ENCODE data around the gene C9orf43. TPM values are rescaled to one million over a fixed set of nuclear protein-coding genes. Genes with fewer than 3 reads are reported as not detected.
A peak's percentile ranks its signal among the peaks of the same experiment; 100 is the strongest.

C9orf43 gene
- total RNA-seq, 2 donors from 2014 or later: 1.1 to 1.3 TPM

GRCh38 chr9:113449376-113449775, 38.8 kb downstream of the C9orf43 start:
- Mint-ChIP-seq H3K27ac (no peak overlapping the region), H3K27me3 (ENCODE audit: low read depth) (no peaks in the 10 kb centered on the region), H3K4me1 (ENCODE audit: low read depth) (no peaks in the 10 kb centered on the region), H3K36me3 (ENCODE audit: insufficient read depth in 2 of 2) (no peaks in the 10 kb centered on the region), H3K4me3 (no peak overlapping the region), H3K9me3 (no peaks in the 10 kb centered on the region)
- no peak for DNase-seq
- no peak for ATAC-seq (replicated peaks in 1 of 2)

DNA sequence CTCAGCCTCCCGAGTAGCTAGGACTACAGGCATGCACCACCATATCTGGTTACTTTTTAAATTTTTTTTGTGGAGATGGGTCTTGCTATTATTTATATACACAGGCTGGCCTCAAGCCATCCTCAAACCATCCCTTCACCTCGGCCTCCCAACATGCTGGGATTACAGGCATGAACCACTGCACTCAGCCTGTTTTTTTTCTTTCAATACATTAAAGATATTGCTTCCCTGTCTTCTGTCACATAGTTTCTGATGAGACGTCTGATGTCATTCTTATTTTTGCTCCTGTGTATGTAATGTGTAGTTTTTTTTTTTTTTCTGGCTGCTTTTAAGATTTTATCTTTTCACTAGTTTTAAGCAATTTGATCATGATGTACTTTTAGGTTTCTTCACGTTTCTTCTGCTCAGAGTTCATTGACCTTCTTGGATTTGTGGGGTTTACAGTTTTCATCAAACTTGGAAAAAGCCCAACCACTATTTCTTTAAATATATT, 41.6 kb downstream of the C9orf43 start:
- no peak overlapping the region for H3K27ac Mint-ChIP-seq
- no peaks in the 10 kb centered on the region for H3K36me3 Mint-ChIP-seq (ENCODE audit: insufficient read depth in 2 of 2)
- no peaks in the 10 kb centered on the region for H3K27me3 Mint-ChIP-seq (ENCODE audit: low read depth)
- no peak for ATAC-seq (replicated peaks in 1 of 2)
- H3K4me3 Mint-ChIP-seq: no peak overlapping the region
- no peak for DNase-seq
- no peaks in the 10 kb centered on the region for H3K9me3 Mint-ChIP-seq
- no peaks in the 10 kb centered on the region for H3K4me1 Mint-ChIP-seq (ENCODE audit: low read depth)

DNA sequence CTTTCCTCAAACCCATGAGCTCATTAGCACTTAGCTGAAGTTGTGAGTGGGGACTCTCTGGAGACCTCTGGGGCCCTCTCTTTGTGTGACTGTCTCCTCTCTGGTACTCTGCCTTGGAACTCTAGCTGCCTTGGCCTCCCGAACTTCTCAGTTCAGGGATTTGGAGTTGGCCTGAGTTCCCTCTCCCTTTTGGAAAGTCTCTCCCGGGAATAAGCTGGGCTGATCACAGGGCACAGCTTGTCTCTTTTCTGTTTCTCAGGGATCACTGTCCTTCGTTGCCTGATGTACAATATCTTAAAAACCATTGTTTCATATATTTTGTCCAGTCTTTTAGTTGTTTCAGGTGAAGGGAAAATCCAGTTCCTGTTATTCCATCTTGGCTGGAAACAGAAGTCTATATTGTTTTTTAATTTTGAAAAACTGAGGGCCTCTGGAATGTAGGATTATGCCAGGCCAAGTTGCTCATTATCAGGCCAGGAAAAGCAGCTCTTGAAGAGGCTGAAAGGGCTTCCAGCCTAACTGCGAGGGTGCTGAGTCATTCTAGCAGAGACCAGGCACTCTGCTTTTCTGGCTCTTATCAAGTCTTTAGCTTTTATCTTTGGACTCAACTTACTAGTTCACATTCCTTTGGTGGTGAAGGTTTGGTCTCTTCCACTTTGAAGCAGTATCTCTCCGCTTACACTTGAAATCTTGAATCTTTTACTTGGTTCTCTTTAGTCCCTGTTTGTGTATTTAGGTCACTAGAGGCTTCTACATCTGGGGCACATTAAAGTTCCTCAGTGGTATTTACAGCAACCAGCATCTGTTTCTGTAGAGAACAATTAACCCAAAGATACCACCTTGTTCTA, 44.6 kb downstream of the C9orf43 start:
- no peaks in the 10 kb centered on the region for H3K4me1 Mint-ChIP-seq (ENCODE audit: low read depth)
- no peaks in the 10 kb centered on the region for H3K36me3 Mint-ChIP-seq (ENCODE audit: insufficient read depth in 2 of 2)
- no peaks in the 10 kb centered on the region for H3K27me3 Mint-ChIP-seq (ENCODE audit: low read depth)
- ATAC-seq (replicated peaks in 1 of 2) (peak; percentile 40 to 43), DNase-seq (peak in 1 of 2 donors; percentile 12)
- peak overlapping the region; percentile 36 for H3K27ac Mint-ChIP-seq
- H3K4me3 Mint-ChIP-seq: no peak overlapping the region
- no peaks in the 10 kb centered on the region for H3K9me3 Mint-ChIP-seq

DNA sequence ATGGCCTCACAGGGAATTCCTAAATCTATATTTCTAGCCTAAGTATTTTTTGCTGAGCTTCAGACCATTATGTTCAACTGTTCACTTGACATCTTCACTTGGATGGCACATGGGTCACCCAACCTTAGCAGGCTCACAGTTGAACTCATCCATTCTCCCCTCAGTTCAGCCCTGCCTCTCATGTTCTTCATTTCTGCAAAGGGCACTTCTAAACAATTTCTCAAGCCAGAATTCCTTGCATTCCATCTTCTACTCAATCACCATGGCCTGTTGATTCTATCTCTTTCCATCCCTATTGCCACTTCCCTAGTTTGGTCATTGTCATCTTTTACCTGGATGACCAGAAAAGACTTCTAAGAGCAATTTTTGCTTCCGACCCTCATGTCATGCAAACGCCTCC, 45.7 kb downstream of the C9orf43 start:
- no peak overlapping the region for H3K27ac Mint-ChIP-seq
- DNase-seq: no peak
- H3K4me1 Mint-ChIP-seq (ENCODE audit: low read depth): no peaks in the 10 kb centered on the region
- H3K36me3 Mint-ChIP-seq (ENCODE audit: insufficient read depth in 2 of 2): no peaks in the 10 kb centered on the region
- H3K27me3 Mint-ChIP-seq (ENCODE audit: low read depth): no peaks in the 10 kb centered on the region
- no peak overlapping the region for H3K4me3 Mint-ChIP-seq
- no peaks in the 10 kb centered on the region for H3K9me3 Mint-ChIP-seq
- no peak for ATAC-seq (replicated peaks in 1 of 2)

GRCh38 chr9:113461285-113461684, 50.7 kb downstream of the C9orf43 start:
- Mint-ChIP-seq H3K4me3 (no peak overlapping the region), H3K36me3 (ENCODE audit: insufficient read depth in 2 of 2) (no peaks in the 10 kb centered on the region), H3K27ac (no peak overlapping the region), H3K4me1 (ENCODE audit: low read depth) (no peaks in the 10 kb centered on the region), H3K27me3 (ENCODE audit: low read depth) (no peaks in the 10 kb centered on the region), H3K9me3 (no peaks in the 10 kb centered on the region)
- no peak for ATAC-seq (replicated peaks in 1 of 2)
- no peak for DNase-seq

DNA sequence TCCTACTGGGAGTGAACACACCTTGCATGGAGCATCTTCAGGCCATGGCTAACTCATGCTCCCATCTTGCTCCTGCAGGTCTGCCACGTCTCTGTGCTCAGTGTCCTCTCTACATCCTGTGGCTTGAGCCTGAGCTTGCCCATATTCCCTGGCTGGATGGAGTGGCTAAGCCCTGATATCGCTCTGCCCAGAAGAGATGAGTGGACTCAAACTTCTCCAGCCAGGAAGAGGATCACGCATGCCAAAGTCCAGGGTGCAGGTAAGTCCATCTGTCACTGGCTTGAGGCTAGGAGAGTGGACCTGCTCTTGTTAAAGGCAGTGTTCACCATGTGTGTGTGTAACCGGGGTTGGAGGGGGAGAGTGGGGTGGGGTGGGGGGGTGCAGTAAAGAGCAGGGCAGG, 51.4 kb downstream of the C9orf43 start:
- Mint-ChIP-seq H3K4me3 (no peak overlapping the region), H3K27me3 (ENCODE audit: low read depth) (no peaks in the 10 kb centered on the region), H3K9me3 (no peaks in the 10 kb centered on the region), H3K27ac (no peak overlapping the region), H3K36me3 (ENCODE audit: insufficient read depth in 2 of 2) (no peaks in the 10 kb centered on the region), H3K4me1 (ENCODE audit: low read depth) (no peaks in the 10 kb centered on the region)
- no peak for DNase-seq
- ATAC-seq (replicated peaks in 1 of 2): no peak

- Mint-ChIP-seq H3K27ac (no peak overlapping the region), H3K27me3 (ENCODE audit: low read depth) (no peaks in the 10 kb centered on the region), H3K9me3 (no peaks in the 10 kb centered on the region), H3K36me3 (ENCODE audit: insufficient read depth in 2 of 2) (peaks cover 0 to 2% of the 10 kb centered on the region in 2 donors), H3K4me1 (ENCODE audit: low read depth) (no peaks in the 10 kb centered on the region), H3K4me3 (no peak overlapping the region)
- no peak for DNase-seq
- ATAC-seq (replicated peaks in 1 of 2): no peak
Observed at GRCh38 chr9:113462781-113463286, 52.3 kb downstream of the C9orf43 start.

DNA sequence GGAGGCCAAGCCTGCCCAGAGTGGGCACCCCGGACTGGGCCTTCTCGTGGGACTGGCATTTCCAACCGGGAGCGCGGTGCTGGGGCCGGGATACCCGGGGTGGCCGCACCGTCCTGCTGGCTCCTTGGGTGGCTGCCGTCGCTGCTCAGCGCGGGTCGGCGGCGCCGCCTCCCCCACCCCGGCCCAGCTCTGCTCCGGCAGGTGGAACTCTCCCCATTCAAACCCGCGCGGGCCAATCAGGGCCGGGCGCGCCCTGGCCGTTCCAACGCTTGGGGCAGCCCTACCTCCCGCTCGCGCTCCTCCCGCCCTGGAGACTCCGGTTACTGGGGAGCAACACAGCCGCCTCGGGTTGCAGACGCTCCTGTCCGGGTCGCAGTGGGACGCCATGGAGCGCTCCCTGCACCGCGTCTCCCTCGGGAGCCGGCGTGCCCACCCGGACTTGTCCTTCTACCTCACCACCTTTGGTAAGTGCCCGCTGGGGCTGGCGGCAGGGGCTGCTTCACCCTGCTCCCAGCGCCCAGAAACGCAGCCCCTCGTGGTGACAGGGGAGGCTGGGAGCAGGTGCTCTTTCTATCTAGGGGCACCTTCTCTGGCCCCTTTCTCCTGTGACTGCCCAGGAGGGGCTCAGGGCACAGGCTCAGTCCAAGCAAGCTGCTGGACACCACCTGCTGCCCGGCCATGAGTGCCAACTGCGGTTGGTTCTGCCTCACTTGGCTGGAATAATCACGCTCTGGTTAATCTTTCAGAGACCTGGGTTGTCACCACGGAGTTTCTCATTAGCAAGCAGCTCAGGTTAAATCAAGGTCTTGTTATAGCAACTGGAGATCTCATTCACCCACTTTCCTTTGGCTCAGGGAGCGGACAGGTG, 53.1 kb downstream of the C9orf43 start, which contains the start of gene RGS3:
TSS of gene RGS3 (plus strand) at position 310 of the 868 bp plus-strand sequence. CDS start at position 386, 76 bp downstream.
- ATAC-seq (replicated peaks in 1 of 2): no peak
- no peak for DNase-seq
- H3K27ac Mint-ChIP-seq: no peak within 1 kb of the TSS
- no peaks in the 10 kb centered on the region for H3K9me3 Mint-ChIP-seq
- H3K27me3 Mint-ChIP-seq (ENCODE audit: low read depth): no peaks in the 10 kb centered on the region
- peaks cover 0 to 2% of the 10 kb centered on the region in 2 donors for H3K36me3 Mint-ChIP-seq (ENCODE audit: insufficient read depth in 2 of 2)
- H3K4me1 Mint-ChIP-seq (ENCODE audit: low read depth): no peaks in the 10 kb centered on the region
- H3K4me3 Mint-ChIP-seq: no peak within 1 kb of the TSS

DNA sequence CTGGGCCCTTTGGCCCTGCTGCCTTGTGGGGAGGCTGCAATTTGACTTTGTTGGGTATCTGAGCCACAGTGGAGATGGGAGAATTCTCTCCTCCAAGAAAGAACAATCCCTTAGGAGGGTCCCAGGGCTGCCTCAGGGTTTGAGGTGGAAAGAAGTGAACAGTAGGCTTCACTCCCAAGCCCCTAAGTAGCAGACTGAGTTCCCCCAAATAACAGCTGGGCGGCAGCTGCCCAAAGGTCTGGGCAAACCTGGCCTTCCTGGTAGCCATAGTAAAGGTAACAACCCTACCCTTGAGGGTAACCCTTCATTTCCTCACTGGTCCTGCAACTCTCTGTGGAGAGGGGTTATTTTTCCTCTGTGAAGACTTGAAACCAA, 53.7 kb downstream of the C9orf43 start:
- no peaks in the 10 kb centered on the region for H3K9me3 Mint-ChIP-seq
- ATAC-seq (replicated peaks in 1 of 2): no peak
- H3K4me1 Mint-ChIP-seq (ENCODE audit: low read depth): no peaks in the 10 kb centered on the region
- DNase-seq: no peak
- H3K27me3 Mint-ChIP-seq (ENCODE audit: low read depth): no peaks in the 10 kb centered on the region
- no peak overlapping the region for H3K4me3 Mint-ChIP-seq
- peaks cover 0 to 2% of the 10 kb centered on the region in 2 donors for H3K36me3 Mint-ChIP-seq (ENCODE audit: insufficient read depth in 2 of 2)
- no peak overlapping the region for H3K27ac Mint-ChIP-seq

DNA sequence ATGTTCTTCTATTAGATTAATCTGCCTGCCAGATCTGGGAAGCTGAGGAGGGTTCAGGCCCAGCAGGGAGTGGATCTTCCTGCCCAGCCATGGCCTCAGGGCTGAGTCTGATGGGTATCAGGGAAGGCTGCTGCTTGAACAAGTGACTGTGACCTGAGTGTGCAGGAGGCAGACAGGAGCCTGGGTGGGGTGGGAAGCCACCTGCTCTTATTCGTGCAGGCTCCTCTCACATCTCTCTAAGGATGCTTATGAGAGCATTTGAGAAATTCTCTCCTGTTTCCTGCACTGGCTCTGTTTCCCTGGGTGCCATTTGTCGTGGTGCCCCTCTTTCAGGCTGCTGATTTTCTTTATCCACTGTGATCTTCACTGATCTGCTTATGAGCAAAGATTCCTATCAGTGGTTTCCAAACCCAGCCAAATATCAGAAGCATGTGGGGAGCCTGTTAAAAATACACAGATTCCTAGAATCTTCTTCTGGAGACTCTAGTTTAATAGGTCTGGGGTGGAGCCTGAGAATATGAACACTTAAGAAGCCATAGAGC, 55.1 kb downstream of the C9orf43 start:
- no peak for DNase-seq
- Mint-ChIP-seq H3K27me3 (ENCODE audit: low read depth) (no peaks in the 10 kb centered on the region), H3K4me1 (ENCODE audit: low read depth) (no peaks in the 10 kb centered on the region)

DNA sequence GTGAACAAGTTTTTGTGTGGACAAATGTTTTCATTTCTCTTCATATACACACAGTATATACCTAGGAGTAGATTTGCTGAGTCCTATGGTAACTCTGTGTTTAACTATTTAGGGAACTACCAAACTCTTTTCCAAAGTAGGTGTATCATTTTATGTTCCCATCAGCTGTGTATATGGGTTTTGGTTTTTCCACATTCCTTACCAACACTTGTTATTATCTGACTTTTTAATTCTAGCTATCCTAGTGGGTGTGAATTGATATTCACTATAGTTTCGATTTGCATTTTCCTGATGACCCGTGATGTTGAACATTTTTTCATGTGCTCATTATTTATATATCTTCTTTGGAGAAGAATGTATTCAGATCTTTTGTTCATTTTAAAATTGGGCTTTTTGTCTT, 56.6 kb downstream of the C9orf43 start:
- H3K36me3 Mint-ChIP-seq (ENCODE audit: insufficient read depth in 2 of 2): peaks cover 0 to 2% of the 10 kb centered on the region in 2 donors
- H3K4me3 Mint-ChIP-seq: no peak overlapping the region
- H3K4me1 Mint-ChIP-seq (ENCODE audit: low read depth): no peaks in the 10 kb centered on the region
- H3K27me3 Mint-ChIP-seq (ENCODE audit: low read depth): no peaks in the 10 kb centered on the region
- ATAC-seq (replicated peaks in 1 of 2) (no peak), DNase-seq (no peak)
- no peaks in the 10 kb centered on the region for H3K9me3 Mint-ChIP-seq
- H3K27ac Mint-ChIP-seq: no peak overlapping the region

More for the DNA sequence above, 55.1 kb downstream of the C9orf43 start:
- no peak overlapping the region for H3K4me3 Mint-ChIP-seq
- H3K9me3 Mint-ChIP-seq: no peaks in the 10 kb centered on the region
- peaks cover 0 to 2% of the 10 kb centered on the region in 2 donors for H3K36me3 Mint-ChIP-seq (ENCODE audit: insufficient read depth in 2 of 2)
- no peak overlapping the region for H3K27ac Mint-ChIP-seq
- ATAC-seq (replicated peaks in 1 of 2): no peak

- Mint-ChIP-seq H3K27me3 (ENCODE audit: low read depth) (no peaks in the 10 kb centered on the region), H3K27ac (no peak overlapping the region), H3K4me1 (ENCODE audit: low read depth) (no peaks in the 10 kb centered on the region), H3K36me3 (ENCODE audit: insufficient read depth in 2 of 2) (peaks cover 0 to 2% of the 10 kb centered on the region in 2 donors), H3K4me3 (no peak overlapping the region), H3K9me3 (no peaks in the 10 kb centered on the region)
- DNase-seq (no peak), ATAC-seq (replicated peaks in 1 of 2) (no peak)
Observed at GRCh38 chr9:113468716-113469448, 58.3 kb downstream of the C9orf43 start.
